ENCODE measurements around the gene PAPPA2. TPM values are rescaled to one million over a fixed set of nuclear protein-coding genes. Genes with fewer than 3 reads are reported as not detected.

PAPPA2 gene
- total and polyA plus RNA-seq, 10 of the 15 experiments (the other 5 are each of a cell fraction or from before 2014, with no cell fraction given), result under 0.01 to 0.06 (median 0.03) TPM; not detected in 7

DNA sequence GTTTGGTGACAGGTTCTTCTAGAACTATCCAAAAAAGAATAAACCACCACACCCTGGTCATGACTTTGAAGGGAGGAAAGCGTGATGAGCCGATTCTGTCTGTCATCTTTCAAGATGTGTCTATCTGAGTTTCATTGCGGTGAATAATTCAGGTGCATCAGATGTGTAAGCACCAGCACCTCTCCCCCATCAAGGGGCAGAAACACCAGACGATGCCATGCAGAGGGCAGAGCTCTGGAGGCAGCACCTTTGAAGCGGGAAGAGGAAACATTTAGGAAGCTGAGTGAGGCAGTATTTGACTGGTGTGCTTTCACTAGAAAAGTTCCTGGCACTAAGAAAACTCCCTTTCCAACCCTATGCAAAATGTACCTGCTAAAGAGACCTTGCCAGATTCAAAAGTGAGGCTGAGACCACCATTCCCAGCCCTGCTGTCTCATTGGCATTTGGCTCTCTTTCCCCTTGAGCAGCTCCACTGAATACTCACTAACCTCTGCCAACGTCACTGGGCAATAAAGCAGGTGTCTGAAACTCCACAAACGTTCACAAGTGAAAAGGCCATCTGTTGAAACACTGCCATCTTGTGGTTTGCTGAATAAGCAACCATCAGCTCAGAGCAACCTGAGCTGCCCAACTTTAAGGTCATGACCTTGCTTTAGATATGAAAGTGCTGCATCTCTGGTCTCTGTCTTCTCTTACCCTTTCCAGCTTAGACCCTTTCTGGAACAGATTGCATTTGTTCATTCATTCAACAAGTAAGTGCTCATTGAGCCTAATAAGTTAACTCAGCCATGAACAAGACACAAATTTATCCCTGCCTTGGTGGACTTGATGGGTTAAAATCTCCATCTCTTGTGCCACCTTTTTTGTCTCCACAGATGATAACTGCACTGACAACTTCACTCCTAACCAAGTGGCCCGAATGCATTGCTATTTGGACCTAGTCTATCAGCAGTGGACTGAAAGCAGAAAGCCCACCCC, 228.6 kb downstream of the PAPPA2 start (continued):
- TF ChIP-seq ZBTB4 (CRISPR knock-in tag; IDR thresholded peaks at IDR 0.05), result no peak
- TF ChIP-seq SP1 (IDR thresholded peaks at IDR 0.05; ENCODE audit: low read depth, low read length), result no peak
- TF ChIP-seq, protein P1, sequence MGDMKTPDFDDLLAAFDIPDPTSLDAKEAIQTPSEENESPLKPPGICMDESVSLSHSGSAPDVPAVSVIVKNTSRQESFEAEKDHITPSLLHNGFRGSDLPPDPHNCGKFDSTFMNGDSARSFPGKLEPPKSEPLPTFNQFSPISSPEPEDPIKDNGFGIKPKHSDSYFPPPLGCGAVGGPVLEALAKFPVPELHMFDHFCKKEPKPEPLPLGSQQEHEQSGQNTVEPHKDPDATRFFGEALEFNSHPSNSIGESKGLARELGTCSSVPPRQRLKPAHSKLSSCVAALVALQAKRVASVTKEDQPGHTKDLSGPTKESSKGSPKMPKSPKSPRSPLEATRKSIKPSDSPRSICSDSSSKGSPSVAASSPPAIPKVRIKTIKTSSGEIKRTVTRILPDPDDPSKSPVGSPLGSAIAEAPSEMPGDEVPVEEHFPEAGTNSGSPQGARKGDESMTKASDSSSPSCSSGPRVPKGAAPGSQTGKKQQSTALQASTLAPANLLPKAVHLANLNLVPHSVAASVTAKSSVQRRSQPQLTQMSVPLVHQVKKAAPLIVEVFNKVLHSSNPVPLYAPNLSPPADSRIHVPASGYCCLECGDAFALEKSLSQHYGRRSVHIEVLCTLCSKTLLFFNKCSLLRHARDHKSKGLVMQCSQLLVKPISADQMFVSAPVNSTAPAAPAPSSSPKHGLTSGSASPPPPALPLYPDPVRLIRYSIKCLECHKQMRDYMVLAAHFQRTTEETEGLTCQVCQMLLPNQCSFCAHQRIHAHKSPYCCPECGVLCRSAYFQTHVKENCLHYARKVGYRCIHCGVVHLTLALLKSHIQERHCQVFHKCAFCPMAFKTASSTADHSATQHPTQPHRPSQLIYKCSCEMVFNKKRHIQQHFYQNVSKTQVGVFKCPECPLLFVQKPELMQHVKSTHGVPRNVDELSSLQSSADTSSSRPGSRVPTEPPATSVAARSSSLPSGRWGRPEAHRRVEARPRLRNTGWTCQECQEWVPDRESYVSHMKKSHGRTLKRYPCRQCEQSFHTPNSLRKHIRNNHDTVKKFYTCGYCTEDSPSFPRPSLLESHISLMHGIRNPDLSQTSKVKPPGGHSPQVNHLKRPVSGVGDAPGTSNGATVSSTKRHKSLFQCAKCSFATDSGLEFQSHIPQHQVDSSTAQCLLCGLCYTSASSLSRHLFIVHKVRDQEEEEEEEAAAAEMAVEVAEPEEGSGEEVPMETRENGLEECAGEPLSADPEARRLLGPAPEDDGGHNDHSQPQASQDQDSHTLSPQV (IDR thresholded peaks at IDR 0.05), result no peak
- TF ChIP-seq E2F4 (IDR thresholded peaks at IDR 0.05; ENCODE audit: low read depth, low read length), result no peak
- TF ChIP-seq KLF5 (IDR thresholded peaks at IDR 0.05; ENCODE audit: partially characterized antibody), result no peak
- TF ChIP-seq RAD21 (IDR thresholded peaks at IDR 0.05; ENCODE audit: insufficient read depth, low read depth, low read length), result peak; percentile 61
- TF ChIP-seq TARDBP (IDR thresholded peaks at IDR 0.05; ENCODE audit: borderline replicate concordance), result no peak
- no peak for TF ChIP-seq FOS (IDR thresholded peaks at IDR 0.05; ENCODE audit: borderline replicate concordance, extremely low read depth, insufficient read length)
- peak; percentile 93 for TF ChIP-seq NR2F1 (conservative IDR thresholded peaks at IDR 0.05)
- peak; percentile 75 for TF ChIP-seq SMC3 (IDR thresholded peaks at IDR 0.05; ENCODE audit: borderline replicate concordance, low read length)
- TF ChIP-seq RELA (IDR thresholded peaks at IDR 0.05; ENCODE audit: borderline replicate concordance, partially characterized antibody), result no peak
- no peak for TF ChIP-seq POU2F2 (IDR thresholded peaks at IDR 0.05; ENCODE audit: borderline replicate concordance, low read depth, low read length)
- TF ChIP-seq, protein P2, sequence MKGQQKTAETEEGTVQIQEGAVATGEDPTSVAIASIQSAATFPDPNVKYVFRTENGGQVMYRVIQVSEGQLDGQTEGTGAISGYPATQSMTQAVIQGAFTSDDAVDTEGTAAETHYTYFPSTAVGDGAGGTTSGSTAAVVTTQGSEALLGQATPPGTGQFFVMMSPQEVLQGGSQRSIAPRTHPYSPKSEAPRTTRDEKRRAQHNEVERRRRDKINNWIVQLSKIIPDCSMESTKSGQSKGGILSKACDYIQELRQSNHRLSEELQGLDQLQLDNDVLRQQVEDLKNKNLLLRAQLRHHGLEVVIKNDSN (IDR thresholded peaks at IDR 0.05; ENCODE audit: borderline replicate concordance, extremely low read length, insufficient read depth, low read depth, low read length), result no peak
- 0 out of 2 replicates have a peak, but pooled peaks have one; percentile 38 for TF ChIP-seq NR2C1 (IDR thresholded peaks at IDR 0.05)
- TF ChIP-seq POLR2AphosphoS2 (IDR thresholded peaks at IDR 0.05; ENCODE audit: low read depth, low read length), result no peak
- TF ChIP-seq SPI1 (IDR thresholded peaks at IDR 0.05; ENCODE audit: borderline replicate concordance, insufficient read depth, low read depth, low read length), result no peak
- no peak for TF ChIP-seq STAT3 (IDR thresholded peaks at IDR 0.05; ENCODE audit: low read depth, low read length)
